ENCODE results near the gene RPL18A. TPM values are rescaled to one million over a fixed set of nuclear protein-coding genes. Genes with fewer than 3 reads are reported as not detected.

The RPL18A gene
- total and polyA plus RNA-seq, 2 donors from 2014 or later, result 1,282 to 1,707 TPM

DNA sequence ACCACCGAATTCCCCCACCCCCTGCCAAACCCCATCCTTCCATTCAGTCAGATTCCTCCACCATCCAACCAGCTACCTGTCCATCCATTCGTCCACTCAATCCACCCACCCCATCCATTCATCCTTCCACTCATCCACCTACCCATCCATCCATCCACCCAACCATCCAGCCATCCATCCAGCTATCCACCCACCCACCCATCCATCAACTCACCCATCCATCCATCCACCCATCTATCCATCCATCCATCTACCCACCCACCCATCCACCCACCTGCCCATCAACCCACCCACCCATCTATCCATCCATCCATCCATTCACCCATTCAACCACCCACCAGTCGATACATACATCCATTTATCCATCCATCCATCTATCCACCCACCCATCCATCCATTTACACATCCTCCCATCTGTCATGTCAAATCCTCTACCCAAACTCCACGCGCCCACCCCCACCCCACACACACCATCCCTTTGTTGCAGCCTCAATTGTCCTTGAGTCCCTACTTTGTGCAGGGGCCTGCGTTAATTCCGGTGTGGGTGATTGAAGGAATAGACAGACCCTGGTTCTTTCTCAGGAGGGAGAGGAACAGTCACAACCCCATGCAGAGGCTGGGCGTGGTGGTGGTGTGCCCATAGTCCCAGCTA is 6.7 kb downstream of the RPL18A start:
- intact Hi-C loops (cut with DNase I), result no loop called here
- Histone ChIP-seq H3K27ac (ENCODE audit: low read depth in 2 of 2, low read length in 2 of 2) (no peak overlapping the region), H3K27me3 (ENCODE audit: control insufficient read depth, insufficient read depth, low read length) (peaks cover 17% of the 10 kb centered on the region), H3K9ac (ENCODE audit: low read length in 3 of 3) (no peak overlapping the region), H3K36me3 (ENCODE audit: control insufficient read depth in 2 of 3, insufficient read depth in 3 of 3, low read length in 3 of 3) (peaks cover 0 to 31% (median 13%) of the 10 kb centered on the region in 3 donors), H3K4me1 (ENCODE audit: control insufficient read depth in 2 of 3, insufficient read depth in 2 of 3, low read depth in 1 of 3, low read length in 3 of 3) (peaks cover 0 to 4% (median 0%) of the 10 kb centered on the region in 3 donors), H3K9me3 (ENCODE audit: control insufficient read depth in 2 of 3, insufficient read depth in 1 of 3, low read length in 3 of 3) (no peaks in the 10 kb centered on the region), H3K4me3 (ENCODE audit: low read length in 3 of 3) (no peak overlapping the region)
- TF ChIP-seq, protein P1, sequence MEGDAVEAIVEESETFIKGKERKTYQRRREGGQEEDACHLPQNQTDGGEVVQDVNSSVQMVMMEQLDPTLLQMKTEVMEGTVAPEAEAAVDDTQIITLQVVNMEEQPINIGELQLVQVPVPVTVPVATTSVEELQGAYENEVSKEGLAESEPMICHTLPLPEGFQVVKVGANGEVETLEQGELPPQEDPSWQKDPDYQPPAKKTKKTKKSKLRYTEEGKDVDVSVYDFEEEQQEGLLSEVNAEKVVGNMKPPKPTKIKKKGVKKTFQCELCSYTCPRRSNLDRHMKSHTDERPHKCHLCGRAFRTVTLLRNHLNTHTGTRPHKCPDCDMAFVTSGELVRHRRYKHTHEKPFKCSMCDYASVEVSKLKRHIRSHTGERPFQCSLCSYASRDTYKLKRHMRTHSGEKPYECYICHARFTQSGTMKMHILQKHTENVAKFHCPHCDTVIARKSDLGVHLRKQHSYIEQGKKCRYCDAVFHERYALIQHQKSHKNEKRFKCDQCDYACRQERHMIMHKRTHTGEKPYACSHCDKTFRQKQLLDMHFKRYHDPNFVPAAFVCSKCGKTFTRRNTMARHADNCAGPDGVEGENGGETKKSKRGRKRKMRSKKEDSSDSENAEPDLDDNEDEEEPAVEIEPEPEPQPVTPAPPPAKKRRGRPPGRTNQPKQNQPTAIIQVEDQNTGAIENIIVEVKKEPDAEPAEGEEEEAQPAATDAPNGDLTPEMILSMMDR (IDR thresholded peaks at IDR 0.05; ENCODE audit: borderline replicate concordance, extremely low read depth, insufficient read depth), result no peak
- no peak for DNase-seq
- FAIRE-seq, result no peak

DNA sequence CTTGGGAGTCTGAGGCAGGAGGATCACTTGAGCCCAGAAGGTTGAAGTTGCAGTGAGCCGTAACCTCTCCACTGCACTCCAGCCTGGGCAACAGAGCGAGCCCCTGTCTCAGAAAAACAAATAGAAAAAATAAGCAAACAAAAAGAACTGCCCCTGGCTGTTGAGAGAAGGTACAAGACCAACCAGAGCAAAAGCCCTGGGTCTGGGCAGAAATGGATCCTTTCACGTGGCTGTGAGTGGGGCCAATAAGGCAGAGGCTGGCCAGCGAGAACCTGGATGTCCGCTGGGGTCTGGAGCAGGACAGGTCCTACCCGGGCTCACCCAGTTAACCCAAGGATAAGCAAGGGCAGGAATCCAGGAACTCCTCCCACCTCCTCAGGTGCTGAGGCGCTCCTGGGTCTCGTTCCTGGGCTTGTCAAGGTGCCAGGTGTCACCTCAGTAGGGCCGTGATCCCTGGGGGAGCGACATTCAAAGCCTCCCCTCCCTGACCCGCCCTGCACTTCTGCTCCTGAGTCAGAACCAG is 7.3 kb downstream of the RPL18A start:
- no peak overlapping the region for H3K9ac ChIP-seq (ENCODE audit: low read length in 3 of 3)
- H3K9me3 ChIP-seq (ENCODE audit: control insufficient read depth in 2 of 3, insufficient read depth in 1 of 3, low read length in 3 of 3), result no peaks in the 10 kb centered on the region
- TF ChIP-seq, protein P1 (IDR thresholded peaks at IDR 0.05; ENCODE audit: borderline replicate concordance, extremely low read depth, insufficient read depth), result no peak

DNA sequence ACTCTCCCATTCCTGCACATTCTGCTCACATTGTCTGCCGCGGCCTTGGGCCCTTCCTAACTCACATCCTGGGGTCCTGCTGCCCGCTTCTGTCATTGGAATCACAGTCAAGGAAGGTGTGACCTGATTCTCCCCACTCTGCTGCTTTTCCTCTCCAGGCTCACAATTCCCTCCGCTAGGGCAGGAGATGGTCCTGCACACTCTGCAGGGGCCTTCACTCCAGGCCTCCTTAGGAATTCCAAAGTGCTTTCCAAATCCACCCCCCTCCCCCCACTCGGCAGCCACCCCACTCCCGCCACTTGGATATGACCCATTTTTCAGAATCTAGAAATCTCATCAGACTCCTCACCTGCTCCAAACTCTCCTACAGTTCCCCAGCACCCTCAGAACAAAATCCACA is 9.0 kb downstream of the RPL18A start:
- intact Hi-C loops (cut with DNase I), result no loop called here
- TF ChIP-seq, protein P1 (IDR thresholded peaks at IDR 0.05; ENCODE audit: borderline replicate concordance, extremely low read depth, insufficient read depth), result no peak
- Histone ChIP-seq H3K9me3 (ENCODE audit: control insufficient read depth in 2 of 3, insufficient read depth in 1 of 3, low read length in 3 of 3) (no peaks in the 10 kb centered on the region), H3K4me3 (ENCODE audit: low read length in 3 of 3) (no peak overlapping the region), H3K27ac (ENCODE audit: low read depth in 2 of 2, low read length in 2 of 2) (no peak overlapping the region), H3K4me1 (ENCODE audit: control insufficient read depth in 2 of 3, insufficient read depth in 2 of 3, low read depth in 1 of 3, low read length in 3 of 3) (peaks cover 0 to 3% (median 0%) of the 10 kb centered on the region in 3 donors), H3K36me3 (ENCODE audit: control insufficient read depth in 2 of 3, insufficient read depth in 3 of 3, low read length in 3 of 3) (peaks cover 0 to 12% (median 6%) of the 10 kb centered on the region in 3 donors), H3K27me3 (ENCODE audit: control insufficient read depth, insufficient read depth, low read length) (peaks cover 19% of the 10 kb centered on the region), H3K9ac (ENCODE audit: low read length in 3 of 3) (no peak overlapping the region)
- FAIRE-seq (no peak), DNase-seq (no peak)

More for the DNA sequence above, 7.3 kb downstream of the RPL18A start:
- no peaks in the 10 kb centered on the region for H3K4me1 ChIP-seq (ENCODE audit: control insufficient read depth in 2 of 3, insufficient read depth in 2 of 3, low read depth in 1 of 3, low read length in 3 of 3)
- no peak overlapping the region for H3K4me3 ChIP-seq (ENCODE audit: low read length in 3 of 3)
- H3K27me3 ChIP-seq (ENCODE audit: control insufficient read depth, insufficient read depth, low read length), result peaks cover 19% of the 10 kb centered on the region
- H3K27ac ChIP-seq (ENCODE audit: low read depth in 2 of 2, low read length in 2 of 2), result no peak overlapping the region
- DNase-seq (no peak), FAIRE-seq (no peak)
- H3K36me3 ChIP-seq (ENCODE audit: control insufficient read depth in 2 of 3, insufficient read depth in 3 of 3, low read length in 3 of 3), result peaks cover 0 to 26% (median 13%) of the 10 kb centered on the region in 3 donors
- intact Hi-C loops (cut with DNase I), result no loop called here

Measured in kidney (tissue), 14 donors.